GM21717 (cell line): ENCODE results near the gene PROM1.

ENCODE experiments used
- ATAC-seq: cut with Tn5 transposase; IDR thresholded peaks from one replicate; pipeline ENCODE4 v1.9.1; 2021; ENCODE audit warnings: mild to moderate bottlenecking, moderate library complexity; ENCODE audit not compliant: unreplicated experiment

The PROM1 gene

DNA sequence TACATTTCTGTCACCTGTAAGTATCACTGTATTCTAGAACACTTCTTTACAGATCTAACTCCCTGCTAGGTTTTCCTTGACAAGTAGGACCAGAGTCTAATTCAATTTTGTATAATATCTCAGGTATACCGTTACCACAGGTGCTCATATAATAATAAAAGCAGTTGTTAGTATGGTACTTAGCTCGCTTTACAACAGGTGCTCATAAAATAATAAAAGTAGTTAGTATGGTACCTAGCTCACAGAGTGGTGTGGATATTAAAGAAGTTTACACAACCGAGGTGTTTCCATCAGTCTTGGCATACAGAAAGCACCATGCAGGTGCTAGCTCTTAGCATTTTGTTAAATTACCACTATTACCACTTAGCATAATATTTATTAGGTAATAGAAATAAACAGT lies 88.0 kb downstream of the PROM1 start:
- no peak for ATAC-seq

- ATAC-seq: no peak
Observed at GRCh38 chr4:15992167-15992485, 91.7 kb downstream of the PROM1 start.

- no peak for ATAC-seq
Observed at GRCh38 chr4:15990570-15991285, 93.1 kb downstream of the PROM1 start.

GRCh38 chr4:15989424-15989823 lies 94.4 kb downstream of the PROM1 start:
- no peak for ATAC-seq

DNA sequence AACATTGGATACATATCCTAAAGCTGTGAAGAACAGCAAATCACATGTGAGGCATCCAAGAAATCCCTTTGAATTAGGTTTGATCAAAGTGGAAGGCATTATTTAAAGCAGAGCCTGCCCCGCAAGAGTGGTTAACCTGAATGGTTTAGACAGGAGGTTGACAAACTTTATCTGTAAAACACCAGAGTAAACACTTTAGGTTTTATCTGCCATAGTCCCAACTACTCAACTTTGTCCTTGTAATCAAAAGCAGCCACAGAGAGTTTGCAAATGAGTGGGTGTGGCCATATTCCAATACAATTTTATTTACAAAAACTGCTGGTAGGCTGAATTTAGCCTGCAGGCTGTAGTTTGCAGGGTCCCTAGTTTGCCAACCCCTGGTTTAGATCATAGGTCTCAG lies 95.6 kb downstream of the PROM1 start:
- ATAC-seq: no peak

GRCh38 chr4:15986907-15987306 lies 96.9 kb downstream of the PROM1 start:
- ATAC-seq: no peak

- no peak for ATAC-seq
Observed at GRCh38 chr4:15983610-15984009, 100.2 kb downstream of the PROM1 start.

GRCh38 chr4:15982842-15983524 lies 100.8 kb downstream of the PROM1 start:
- ATAC-seq: no peak

DNA sequence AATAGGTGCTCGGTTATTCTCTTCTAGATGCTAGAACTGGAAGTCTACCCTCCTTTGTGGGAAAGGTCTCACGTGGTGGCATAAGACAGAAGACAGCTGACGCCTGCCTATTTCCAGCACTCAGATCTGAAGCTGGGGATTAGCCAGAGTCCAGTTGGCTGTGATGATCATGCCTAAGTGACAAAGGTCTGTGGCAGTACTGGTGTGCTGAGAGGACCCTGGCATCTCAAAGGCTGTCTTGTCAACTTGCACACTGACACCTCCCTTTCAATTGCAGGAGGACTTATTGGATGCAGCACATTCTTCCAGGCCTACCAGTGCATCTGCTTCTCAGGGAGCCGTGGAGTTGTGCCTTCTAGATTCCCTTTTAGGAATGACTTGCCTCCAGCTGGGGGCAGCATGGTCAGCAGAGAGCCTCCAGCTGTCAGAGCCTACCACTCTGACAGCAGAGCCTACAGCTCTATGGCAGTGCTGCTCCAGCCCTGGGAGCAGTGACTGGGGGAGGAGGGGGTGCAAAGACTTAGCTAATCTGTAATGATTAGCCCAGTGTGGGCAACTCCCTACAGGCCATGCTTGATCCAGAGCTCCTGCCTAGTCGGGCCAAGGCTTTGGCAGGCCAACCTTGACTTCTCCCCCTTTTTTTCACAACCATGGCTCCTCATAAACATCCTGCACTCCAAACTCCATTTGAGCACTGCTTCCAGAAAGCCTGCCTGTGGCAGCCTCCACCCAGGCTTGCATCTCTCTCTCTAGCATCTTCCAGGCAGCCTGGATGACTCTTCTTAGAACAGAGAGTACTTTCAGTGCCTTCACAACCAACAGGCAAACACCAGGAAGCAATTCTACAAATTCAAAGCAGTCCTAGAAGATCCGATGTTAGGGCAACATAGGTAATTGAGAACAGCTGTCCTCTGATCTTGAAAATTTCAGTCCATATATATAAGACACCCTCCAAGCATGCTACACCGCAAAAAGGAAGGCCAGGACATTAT lies 107.1 kb downstream of the PROM1 start:
- no peak for ATAC-seq

DNA sequence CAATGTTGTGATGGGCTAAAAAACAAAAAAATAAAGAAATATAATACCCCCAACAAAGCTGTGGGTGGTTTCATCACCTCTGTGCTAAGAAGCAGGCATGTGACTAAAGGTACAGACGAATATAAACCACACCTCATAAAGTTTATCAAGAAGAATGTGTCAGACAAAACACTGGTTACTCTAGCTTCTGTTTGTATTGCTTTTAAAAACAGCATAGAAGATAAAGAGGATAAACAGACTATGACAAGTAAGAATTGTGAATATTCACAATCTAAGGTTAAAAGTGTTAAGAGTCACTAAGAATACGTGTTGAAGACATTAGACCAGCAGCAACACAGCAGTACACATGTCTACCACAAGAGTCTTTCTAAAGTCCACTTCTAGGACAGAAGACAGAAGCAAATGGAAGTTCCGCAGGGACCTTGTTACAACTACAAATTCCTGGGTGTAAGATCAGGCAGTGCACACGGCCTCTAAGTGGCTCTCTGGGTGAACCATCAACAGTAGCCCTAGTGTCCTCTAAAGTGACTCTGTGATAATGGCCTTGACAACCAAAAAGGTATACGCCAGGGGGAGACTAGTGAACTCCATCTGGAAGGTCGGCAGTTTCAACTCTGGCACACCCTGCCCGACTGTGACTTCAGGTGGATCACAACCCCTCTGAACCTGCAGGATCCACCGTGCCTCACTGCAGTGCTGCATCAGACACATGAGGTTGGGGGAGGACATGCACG lies 112.6 kb downstream of the PROM1 start:
- ATAC-seq: no peak

GRCh38 chr4:15968551-15969300 lies 115.1 kb downstream of the PROM1 start:
- no peak for ATAC-seq

DNA sequence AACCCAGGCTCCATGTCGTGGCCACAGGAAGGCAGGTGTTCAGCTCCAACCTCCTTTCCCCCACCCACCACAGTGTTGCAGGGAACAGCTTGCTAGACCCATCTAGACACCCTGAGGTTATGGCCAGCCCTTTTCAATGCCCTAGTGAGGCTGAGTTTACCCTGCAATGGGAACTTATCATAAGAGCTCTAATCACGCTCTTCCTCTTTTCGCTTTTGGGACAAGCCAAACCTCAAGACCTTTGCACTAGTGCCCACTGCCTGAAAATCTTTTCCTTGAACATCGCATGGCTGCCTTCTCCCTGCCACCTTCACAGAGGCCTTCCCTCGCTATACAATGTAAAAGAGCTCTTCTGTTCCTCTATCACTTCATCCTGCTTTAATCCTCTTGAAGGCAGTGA lies 118.5 kb downstream of the PROM1 start:
- no peak for ATAC-seq

DNA sequence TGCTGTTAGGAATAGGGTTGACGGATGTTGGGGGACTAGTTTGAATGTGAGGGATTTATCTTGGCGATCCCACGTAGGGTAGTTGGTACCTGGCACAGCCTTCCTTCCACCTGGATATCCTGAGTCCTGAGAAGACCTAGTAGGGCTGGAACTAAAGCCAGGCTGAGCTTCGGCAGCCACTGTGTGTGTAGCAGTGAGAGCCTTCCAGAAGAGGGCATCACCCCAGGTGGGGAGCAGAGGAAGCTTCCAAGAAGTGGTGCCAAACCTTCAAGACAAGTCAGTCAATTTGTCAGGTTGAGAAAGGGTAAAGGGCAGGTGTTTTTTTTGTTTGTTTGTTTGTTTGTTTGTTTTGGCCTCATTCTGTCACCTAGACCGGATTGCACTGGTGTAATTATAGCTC lies 119.7 kb downstream of the PROM1 start:
- no peak for ATAC-seq

DNA sequence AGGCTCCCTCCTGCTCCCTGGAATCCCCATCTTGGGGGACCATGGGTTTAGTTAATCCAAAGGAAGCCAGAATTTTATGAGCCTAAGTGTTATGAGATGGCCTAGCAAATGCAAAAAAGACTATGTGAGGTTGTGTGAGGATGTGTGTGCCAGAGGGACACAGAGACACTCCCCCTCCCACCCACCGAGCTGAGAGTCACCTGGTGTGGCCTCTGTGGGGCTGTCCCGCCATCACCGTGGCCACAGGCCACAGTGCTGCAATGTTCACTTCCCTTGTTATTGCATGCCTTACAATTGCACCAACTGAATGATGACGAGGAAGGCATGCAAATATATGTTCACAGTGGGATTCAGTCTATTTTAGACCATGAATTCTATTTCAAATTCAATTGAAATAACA lies 120.2 kb downstream of the PROM1 start:
- peak; percentile 78 for ATAC-seq

DNA sequence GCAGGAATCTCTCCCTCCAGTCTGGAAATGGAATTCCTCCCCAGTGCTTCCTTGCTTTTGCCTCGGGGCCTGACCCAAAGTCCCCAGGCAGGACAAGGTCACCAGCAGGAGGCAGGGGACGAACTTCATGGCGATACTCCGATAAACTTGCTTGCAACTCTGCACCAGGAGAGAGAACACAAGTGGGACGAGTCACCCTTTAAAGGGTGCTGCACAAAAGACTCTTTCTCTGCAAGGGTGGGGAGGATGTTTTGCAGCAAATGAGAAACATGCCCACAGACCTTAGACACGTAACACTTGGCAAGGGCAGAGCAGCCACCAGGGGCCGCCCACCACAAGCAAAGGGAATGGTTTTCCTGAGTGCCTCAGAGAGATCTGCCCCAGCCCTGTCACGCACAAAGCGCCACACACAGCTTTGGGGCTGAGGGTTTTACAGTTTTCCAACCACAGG lies 120.8 kb downstream of the PROM1 start, which contains the start of gene FGFBP2:
Gene FGFBP2 (minus strand): TSS at position 175 of the 451 bp plus-strand sequence. CDS start 46 bp downstream, at position 129.
- peak; percentile 55 for ATAC-seq

GRCh38 chr4:15961781-15962510 lies 121.9 kb downstream of the PROM1 start:
- no peak for ATAC-seq

DNA sequence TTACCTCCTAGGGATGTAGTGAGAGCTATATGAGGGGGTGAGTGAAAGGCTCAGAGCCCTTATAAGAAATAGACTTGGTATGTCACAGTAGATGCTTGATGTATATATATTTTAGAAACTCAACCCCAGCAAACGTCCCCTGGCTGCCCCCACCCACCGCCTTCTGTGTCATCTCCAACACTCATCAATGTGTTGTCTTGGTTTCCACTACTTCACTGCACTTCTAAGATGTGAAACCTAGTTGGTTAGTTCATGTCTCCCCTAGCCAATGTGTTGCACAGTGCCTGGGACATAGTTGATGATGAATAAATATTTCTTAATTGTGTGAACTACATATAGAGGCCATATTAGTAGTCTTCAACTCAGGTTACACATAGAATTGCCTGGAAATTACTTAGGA lies 125.3 kb downstream of the PROM1 start:
- ATAC-seq: no peak

DNA sequence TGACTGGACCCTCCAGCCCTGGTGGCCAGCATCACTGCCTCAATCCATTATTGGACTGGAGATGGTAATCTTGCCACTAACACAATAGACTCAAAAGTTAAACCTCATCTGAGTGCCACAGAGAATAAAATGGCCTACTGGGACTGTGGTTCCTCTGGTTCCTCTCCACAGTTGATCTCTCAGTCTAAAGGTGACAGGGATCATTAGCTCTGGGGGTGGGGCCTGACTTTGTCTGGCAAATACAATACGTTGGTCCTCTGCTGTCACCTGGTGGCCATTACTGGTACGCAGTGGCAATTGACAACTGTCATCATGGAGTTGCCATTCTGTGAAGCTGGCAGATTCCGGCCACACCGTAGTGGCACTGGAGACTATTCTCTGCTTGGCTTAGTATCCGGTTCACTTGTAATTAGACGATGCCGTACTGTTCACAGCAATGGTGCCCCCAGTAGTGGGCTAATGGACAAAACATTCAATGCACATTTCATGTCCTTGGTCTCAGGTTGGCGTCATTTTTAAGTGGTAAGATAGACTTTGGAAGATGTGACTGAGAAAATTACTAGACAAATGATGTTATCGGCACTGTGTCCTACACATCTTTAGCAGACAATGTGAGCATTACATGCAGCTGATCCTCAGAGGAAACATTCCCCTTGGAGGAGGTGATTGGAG lies 127.5 kb downstream of the PROM1 start:
- peak; percentile 87 for ATAC-seq

- ATAC-seq: no peak
Observed at GRCh38 chr4:15955670-15956069, 128.2 kb downstream of the PROM1 start.
